ENCODE data around the gene LAMTOR4.
"Not testable (repeated sequence)": the region's sequence is repeated elsewhere in the genome, so short reads cannot be mapped to it uniquely, and the experiment has no call there.

Gene LAMTOR4

DNA sequence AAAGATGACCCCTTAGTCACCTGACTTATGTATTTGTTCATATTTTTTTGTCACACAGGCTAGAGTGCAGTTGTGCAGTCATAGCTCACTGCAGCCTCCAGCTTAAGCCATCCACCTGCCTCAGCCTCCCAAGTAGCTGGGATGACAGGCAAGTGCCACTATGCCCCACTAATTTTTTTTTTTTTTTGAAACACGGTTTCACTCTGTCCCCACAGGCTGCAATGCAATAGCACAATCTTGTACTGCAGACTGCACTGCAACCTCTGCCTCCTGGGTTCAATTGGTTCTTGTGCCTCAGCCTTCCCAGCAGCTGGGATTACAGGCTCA lies 20.1 kb upstream of the LAMTOR4 start:
- FAIRE-seq (no peak), DNase-seq (ENCODE audit: insufficient read length, low spot score) (no peak)

DNA sequence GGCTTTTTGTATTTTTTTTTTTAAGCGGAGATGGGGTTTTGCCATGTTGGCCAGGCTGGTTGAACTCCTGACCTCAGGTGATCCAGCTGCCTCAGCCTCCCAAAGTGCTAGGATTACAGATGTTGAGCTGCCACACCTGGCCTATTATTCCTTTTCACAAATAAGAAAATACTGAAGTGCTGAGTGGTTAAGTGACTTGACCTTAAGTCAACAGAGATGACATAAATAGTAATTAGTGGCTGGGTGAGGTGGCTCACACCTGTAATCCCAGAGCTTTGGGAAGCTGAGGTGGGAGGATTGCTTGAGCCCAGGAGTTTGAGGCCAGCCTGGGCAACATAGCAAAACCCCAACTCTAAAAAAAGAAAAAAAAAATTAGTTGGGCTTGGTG lies 18.5 kb upstream of the LAMTOR4 start:
- FAIRE-seq; DNase-seq (ENCODE audit: insufficient read length, low spot score): not testable (repeated sequence)

More for the DNA sequence above, 20.1 kb upstream of the LAMTOR4 start:
- TF ChIP-seq POLR2A (IDR thresholded peaks at IDR 0.05; ENCODE audit: low read depth, low read length), result no peak

DNA sequence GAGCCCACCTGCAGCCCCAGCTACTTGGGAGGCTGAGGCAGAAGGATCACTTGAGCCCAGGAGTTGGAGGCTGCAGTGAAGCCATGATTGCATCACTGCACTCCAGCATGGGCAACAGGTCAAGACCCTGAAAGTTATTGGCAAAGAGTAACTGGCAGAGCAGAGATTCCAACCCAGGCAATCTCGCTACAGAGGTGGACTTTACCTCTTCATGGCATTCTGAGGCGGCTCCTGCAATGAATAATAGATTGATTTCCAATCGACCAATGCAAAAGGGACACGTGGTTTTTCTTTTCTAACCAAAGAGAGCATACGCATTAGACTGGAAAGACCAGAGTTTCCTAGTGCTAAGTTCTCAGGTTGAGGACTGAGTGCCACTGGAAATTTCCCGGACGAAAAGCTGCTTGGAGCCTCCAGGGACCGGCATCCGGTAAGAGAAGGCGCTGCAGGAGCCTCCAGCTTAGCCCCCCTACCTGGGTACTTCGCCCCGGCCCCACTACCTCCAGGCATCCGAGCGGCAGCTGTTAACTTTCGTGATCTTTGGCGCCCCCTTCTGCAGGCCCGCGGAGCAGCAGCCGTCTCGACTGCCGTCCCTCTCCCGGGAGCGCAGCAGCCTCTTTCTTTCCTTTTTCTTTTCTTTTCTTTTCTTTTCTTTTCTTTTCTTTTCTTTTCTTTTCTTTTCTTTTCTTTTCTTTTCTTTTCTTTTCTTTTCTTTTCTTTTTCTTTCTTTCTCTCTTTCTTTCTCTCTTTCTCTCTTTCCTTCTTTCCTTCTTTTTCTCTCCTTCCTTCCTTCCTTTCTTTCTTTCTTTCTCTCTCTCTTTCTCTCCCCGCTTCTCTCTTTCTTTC lies 17.9 kb upstream of the LAMTOR4 start:
- no peak for FAIRE-seq
- DNase-seq (ENCODE audit: insufficient read length, low spot score), result peak; percentile 72
- no peak for TF ChIP-seq POLR2A (IDR thresholded peaks at IDR 0.05; ENCODE audit: low read depth, low read length)

DNA sequence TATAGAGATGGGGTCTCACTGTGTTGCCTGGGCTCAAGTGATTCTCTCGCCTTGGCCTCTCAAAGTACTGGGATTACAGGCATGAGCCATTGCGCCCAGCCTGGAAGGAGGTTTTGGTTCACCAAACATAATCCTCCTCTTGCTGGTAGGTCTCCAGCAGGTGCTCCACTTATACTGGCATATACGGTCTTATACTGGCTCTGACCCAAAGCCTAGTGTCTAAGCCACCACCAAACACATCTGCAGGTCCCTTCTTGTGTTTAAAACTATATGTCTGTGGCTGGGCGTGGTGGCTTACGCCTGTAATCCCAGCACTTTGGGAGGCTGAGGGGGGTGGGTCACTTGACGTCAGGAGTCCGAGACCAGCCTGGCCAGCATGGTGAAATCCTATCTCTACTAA lies 16.6 kb upstream of the LAMTOR4 start:
- DNase-seq (ENCODE audit: insufficient read length, low spot score) (no peak), FAIRE-seq (no peak)
- no peak for TF ChIP-seq POLR2A (IDR thresholded peaks at IDR 0.05; ENCODE audit: low read depth, low read length)

DNA sequence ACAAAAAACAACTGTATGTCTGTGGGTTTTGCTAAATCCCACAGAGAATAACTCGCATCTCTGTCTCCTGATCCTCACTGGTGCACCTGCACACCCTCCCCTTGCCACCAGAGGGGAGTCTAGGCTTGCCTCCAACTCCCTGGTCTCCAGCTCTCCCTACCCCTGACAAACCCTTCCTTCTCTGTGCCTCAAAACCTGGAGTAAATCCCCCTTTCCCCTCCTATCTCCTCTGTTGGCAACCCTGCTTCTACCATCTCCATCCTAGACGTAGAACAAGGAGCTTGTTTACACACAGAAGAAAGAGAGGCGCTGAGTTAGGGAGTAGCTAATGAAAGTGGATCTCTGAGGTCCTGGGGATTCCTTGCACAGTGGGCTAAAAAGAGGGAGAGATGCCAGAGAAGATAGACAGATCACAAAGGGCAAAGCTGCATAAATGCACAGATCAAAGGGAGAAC lies 16.0 kb upstream of the LAMTOR4 start:
- FAIRE-seq, result no peak
- no peak for TF ChIP-seq POLR2A (IDR thresholded peaks at IDR 0.05; ENCODE audit: low read depth, low read length)
- DNase-seq (ENCODE audit: insufficient read length, low spot score), result peak; percentile 66

DNA sequence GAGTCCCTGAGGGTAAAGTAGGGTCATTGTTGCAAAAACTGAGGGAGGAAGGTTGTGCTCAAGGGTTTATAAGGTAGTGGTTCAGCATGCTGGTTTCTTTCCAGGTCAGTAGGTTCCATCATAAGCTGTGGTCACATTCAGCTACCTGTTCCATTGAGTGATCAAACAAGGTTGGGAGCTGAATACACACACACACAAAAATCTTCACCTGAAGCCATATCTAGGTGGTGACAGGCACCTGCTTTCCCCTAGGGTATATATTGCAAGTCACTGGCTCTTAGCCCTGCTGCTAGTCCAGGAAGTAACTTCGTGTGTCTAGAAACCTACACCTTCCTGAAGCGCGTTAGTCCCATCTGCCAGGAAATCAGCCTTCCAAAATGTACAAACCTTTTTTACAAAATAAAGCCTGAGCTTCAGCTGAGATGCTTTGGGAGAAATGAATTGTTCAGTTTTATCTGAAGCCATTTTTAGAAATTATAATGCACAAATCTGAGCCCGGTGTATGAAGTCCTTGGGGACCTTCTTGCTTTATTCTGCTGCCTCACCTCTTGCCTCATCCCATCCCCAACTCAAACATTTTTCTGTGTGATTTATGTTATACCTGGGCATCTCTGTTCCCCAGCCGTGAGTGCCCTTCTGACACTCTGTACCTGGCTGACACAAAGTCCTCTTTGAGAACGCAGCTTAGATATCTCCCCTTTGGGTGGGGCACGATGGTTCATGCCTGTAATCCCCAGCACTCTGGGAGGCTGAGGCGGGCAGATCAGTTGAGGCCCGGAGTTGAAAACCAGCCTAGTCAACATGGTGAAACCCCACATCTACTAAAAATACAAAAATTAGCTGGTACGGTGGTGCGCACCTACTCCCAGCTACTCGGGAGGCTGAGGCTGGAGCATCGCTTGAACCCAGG lies 10.6 kb upstream of the LAMTOR4 start:
- DNase-seq (ENCODE audit: insufficient read length, low spot score), result no peak
- TF ChIP-seq POLR2A (IDR thresholded peaks at IDR 0.05; ENCODE audit: low read depth, low read length), result no peak
- no peak for FAIRE-seq

DNA sequence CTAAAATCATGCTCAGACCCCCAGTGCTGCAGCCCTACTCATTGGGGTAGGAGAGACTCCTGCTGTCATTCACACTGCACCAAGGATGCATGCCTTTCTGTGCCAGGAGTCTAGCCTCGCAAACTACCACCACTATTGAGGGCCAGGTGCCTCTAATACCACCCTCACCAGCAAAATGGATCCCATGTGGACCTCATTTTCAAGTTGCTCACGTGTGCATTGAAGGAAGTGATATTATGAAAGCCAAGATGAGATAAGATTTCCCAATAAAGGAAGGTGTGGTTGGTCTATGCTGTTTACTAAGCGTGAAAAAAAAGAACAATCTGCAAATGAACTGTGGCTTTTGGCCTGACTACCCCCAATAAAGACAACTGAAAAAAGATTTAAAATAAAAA lies 7.2 kb upstream of the LAMTOR4 start:
- no peak for DNase-seq (ENCODE audit: insufficient read length, low spot score)
- FAIRE-seq, result no peak
- TF ChIP-seq POLR2A (IDR thresholded peaks at IDR 0.05; ENCODE audit: low read depth, low read length), result no peak

DNA sequence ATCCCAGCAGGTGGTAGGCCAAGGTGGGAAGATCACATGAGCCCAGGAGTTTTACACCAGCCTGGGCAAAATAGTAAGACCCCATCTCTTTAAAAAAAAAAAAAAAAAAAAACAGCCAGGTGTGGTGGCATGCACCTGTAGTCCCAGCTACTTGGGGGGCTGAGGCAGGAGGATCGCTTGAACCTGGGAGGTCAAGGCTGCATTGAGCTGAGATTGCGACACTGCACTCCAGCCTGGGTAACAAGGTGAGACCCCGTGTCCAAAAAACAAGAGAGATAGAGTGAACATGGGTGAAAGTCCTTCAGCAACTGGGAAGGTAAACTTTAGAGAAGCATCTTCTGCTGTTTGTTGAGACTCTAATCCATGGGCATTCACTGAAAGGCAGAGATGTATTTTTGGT lies 6.3 kb upstream of the LAMTOR4 start:
- DNase-seq (ENCODE audit: insufficient read length, low spot score) (no peak), FAIRE-seq (no peak)
- TF ChIP-seq POLR2A (IDR thresholded peaks at IDR 0.05; ENCODE audit: low read depth, low read length), result no peak

DNA sequence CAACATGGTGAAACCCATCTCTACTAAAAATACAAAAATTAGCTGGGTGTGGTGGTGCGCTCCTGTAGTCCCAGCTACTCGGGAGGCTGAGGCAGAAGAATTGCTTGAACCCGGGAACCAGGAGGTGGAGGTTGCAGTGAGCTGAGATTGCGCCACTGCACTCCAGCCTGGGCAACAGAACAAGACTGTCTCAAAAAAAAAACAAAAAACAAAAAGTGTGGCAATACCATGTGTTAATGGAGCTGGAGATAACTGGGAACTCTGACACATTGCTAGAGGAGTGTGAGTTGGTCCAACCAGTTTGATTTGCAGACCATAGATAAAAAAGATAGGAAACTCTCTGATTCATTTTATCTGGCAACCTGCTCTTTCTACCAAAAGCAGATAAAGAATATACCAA lies 2.4 kb upstream of the LAMTOR4 start:
- not testable (repeated sequence) for DNase-seq (ENCODE audit: insufficient read length, low spot score); FAIRE-seq

DNA sequence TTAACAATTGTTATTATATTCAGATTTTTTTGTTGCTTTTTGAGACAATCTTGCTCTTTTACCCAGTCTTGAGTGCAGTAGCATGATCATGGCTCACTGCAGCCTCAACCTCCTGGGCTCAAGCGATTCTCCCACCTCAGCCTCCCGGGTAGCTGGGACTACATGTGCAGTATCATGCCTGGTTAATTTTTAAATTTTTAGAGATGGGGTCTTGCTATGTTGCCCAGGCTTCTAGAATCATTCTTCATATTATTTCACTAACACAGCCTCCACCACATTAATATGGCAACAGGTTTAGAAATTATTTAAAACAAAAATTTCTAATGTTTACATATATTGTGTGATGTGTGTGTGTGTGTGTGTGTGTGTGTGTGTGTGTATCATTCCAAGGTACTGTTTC lies 1.4 kb upstream of the LAMTOR4 start:
- DNase-seq (ENCODE audit: insufficient read length, low spot score) (no peak), FAIRE-seq (no peak)
- TF ChIP-seq POLR2A (IDR thresholded peaks at IDR 0.05; ENCODE audit: low read depth, low read length), result no peak

DNA sequence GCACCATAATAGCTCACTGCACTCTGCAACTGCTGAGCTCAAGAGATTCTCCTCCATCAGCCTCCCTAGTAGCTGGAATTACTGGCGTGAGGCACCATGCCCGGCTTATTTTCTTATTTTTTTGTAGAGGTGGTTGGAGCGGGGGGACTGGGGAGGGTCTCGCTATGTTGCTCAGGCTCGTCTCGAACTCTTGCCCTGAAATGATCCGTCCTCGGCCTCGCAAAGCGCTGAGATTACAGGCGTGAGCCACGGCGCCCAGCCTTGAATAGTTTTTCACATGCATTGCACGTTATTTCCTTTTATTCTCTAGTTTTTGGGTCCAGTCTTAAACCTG lies 526 bp upstream of the LAMTOR4 start:
- no peak for TF ChIP-seq POLR2A (IDR thresholded peaks at IDR 0.05; ENCODE audit: low read depth, low read length)
- DNase-seq (ENCODE audit: insufficient read length, low spot score) (no peak), FAIRE-seq (no peak)

DNA sequence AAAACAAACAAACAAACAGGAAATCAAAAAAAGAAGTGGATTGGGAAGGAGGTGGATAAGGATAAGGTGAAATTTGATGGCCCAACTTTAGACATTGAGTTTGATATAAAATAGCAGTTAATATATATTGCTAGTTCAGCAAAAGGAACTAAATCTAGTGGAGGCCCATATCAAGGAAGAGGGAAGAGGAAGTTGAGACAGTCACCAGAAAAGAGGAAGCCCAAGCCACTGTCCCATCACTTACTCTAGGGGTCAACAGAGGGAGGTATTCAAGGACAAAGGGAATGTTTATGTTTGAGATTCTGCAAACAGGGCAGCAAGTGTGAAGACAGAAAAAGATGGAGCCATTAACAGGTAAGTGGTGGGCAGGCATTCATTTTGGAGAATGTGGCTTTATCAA lies 3.7 kb downstream of the LAMTOR4 start:
- DNase-seq (ENCODE audit: insufficient read length, low spot score) (no peak), FAIRE-seq (no peak)

DNA sequence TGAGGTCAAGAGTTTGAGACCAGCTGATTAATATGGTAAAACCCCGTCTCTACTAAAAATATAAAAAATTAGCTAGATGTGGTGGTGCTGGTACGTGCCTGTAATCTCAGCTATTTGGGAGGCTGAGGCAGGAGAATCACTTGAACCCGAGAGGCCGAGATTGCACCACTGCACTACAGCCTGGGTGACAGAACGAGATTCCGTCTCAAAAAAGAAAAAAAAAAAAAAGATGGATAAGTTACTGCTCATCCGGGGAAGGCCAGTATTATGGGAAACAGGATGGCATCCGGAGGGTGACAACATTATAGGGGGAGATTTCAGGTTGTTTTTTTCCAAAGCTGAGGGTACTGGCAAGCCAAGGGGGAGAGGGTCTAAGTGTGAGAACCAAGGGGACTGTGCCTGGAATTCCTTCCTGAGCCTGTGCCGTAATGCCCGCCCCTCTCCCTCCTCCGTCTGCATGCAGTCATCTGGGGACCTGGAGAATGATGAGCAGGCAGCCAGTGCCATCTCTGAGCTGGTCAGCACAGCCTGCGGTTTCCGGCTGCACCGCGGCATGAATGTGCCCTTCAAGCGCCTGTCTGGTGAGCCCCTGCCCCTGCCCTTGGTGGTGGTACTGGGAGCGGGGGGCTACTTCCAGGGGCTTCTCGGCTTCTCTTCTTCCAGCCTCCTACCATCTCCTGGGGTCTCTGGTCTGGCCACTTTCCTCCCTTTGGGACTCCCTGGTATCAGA lies 4.4 kb downstream of the LAMTOR4 start:
- DNase-seq (ENCODE audit: insufficient read length, low spot score), result no peak
- no peak for TF ChIP-seq POLR2A (IDR thresholded peaks at IDR 0.05; ENCODE audit: low read depth, low read length)
- FAIRE-seq, result no peak

More for the DNA sequence above, 3.7 kb downstream of the LAMTOR4 start:
- no peak for TF ChIP-seq POLR2A (IDR thresholded peaks at IDR 0.05; ENCODE audit: low read depth, low read length)

Data from H54 (cell line).